Measurements from ENCODE around the gene TVP23A. TPM values are rescaled to one million over a fixed set of nuclear protein-coding genes. Genes with fewer than 3 reads are reported as not detected.
A peak's percentile ranks its signal among the peaks of the same experiment; 100 is the strongest.

Gene TVP23A
- total RNA-seq (2021), result not detected in 2 replicates
- Bru-seq, nascent RNA, result percentile 6 among the genes with signal in this experiment
- BruChase-seq, experiment 1, labeled RNA remaining after a 2-hour chase, result not detected
- BruChase-seq, experiment 2, labeled RNA remaining after a 6-hour chase, result not detected
- long read RNA-seq, result 0 reads

- no peak within 1 kb of the TSS for H3K27ac ChIP-seq (ENCODE audit: low read depth, low read length, poor library complexity, severe bottlenecking)
- TF ChIP-seq CTCF (conservative IDR thresholded peaks at IDR 0.05; ENCODE audit: low read depth, low read length), result no peak
- TF ChIP-seq EZH2 (IDR thresholded peaks at IDR 0.05; ENCODE audit: borderline replicate concordance, low read depth, low read length, poor library complexity, severe bottlenecking), result peak; percentile 53
- BruUV-seq (replicated peaks), result no TSS peak
- peaks cover 10% of the 10 kb centered on the region for H3K27me3 ChIP-seq (replicated peaks; ENCODE audit: insufficient read depth, low read depth, low read length, poor library complexity)
- no peak within 1 kb of the TSS for H3K4me3 ChIP-seq (ENCODE audit: low read depth, low read length, poor library complexity, severe bottlenecking)
- POLR2A ChIA-PET (ENCODE audit: low non-redundant PET), result no interaction called here
- CTCF ChIA-PET, result no interaction called here
- H3K4me1 ChIP-seq (ENCODE audit: insufficient read depth, low read length, poor library complexity, severe bottlenecking), result no peaks in the 10 kb centered on the region
- no peaks in the 10 kb centered on the region for H3K36me3 ChIP-seq (ENCODE audit: insufficient read depth, low read length, poor library complexity, severe bottlenecking)
- intact Hi-C loops (cut with micrococcal nuclease; ENCODE audit: unreplicated experiment), result no loop called here
- H3K9me3 ChIP-seq (ENCODE audit: low read depth, low read length, poor library complexity, severe bottlenecking), result no peaks in the 10 kb centered on the region
- DNase-seq (ENCODE audit: low spot score), result no peak
Observed at GRCh38 chr16:10817963-10818941, at the start of gene TVP23A. TVP23A (minus strand) TSS chr16:10818794; CDS start chr16:10818493, 301 bp downstream.

GRCh38 chr16:10868104-10868595 is 49.6 kb upstream of the TVP23A start:
- H3K4me3 ChIP-seq (ENCODE audit: low read depth, low read length, poor library complexity, severe bottlenecking), result no peak overlapping the region
- TF ChIP-seq CTCF (conservative IDR thresholded peaks at IDR 0.05; ENCODE audit: low read depth, low read length) (no peak), EZH2 (IDR thresholded peaks at IDR 0.05; ENCODE audit: borderline replicate concordance, low read depth, low read length, poor library complexity, severe bottlenecking) (no peak)
- no peak for DNase-seq (ENCODE audit: low spot score)
- H3K27me3 ChIP-seq (replicated peaks; ENCODE audit: insufficient read depth, low read depth, low read length, poor library complexity), result peaks cover 19% of the 10 kb centered on the region
- no TSS peak for BruUV-seq (replicated peaks)
- CTCF ChIA-PET, result no interaction called here
- no peaks in the 10 kb centered on the region for H3K4me1 ChIP-seq (ENCODE audit: insufficient read depth, low read length, poor library complexity, severe bottlenecking)
- no peaks in the 10 kb centered on the region for H3K9me3 ChIP-seq (ENCODE audit: low read depth, low read length, poor library complexity, severe bottlenecking)
- POLR2A ChIA-PET (ENCODE audit: low non-redundant PET), result no interaction called here
- no peaks in the 10 kb centered on the region for H3K36me3 ChIP-seq (ENCODE audit: insufficient read depth, low read length, poor library complexity, severe bottlenecking)
- intact Hi-C loops (cut with micrococcal nuclease; ENCODE audit: unreplicated experiment), result no loop called here
- H3K27ac ChIP-seq (ENCODE audit: low read depth, low read length, poor library complexity, severe bottlenecking), result no peak overlapping the region

GRCh38 chr16:10867199-10867598 is 48.6 kb upstream of the TVP23A start:
- POLR2A ChIA-PET (ENCODE audit: low non-redundant PET), result no interaction called here

More at GRCh38 chr16:10867199-10867598, 48.6 kb upstream of the TVP23A start:
- intact Hi-C loops (cut with micrococcal nuclease; ENCODE audit: unreplicated experiment), result no loop called here
- no peaks in the 10 kb centered on the region for H3K36me3 ChIP-seq (ENCODE audit: insufficient read depth, low read length, poor library complexity, severe bottlenecking)
- no peak overlapping the region for H3K4me3 ChIP-seq (ENCODE audit: low read depth, low read length, poor library complexity, severe bottlenecking)
- H3K9me3 ChIP-seq (ENCODE audit: low read depth, low read length, poor library complexity, severe bottlenecking), result no peaks in the 10 kb centered on the region
- no peak overlapping the region for H3K27ac ChIP-seq (ENCODE audit: low read depth, low read length, poor library complexity, severe bottlenecking)
- BruUV-seq (replicated peaks), result no TSS peak
- CTCF ChIA-PET, result no interaction called here
- H3K4me1 ChIP-seq (ENCODE audit: insufficient read depth, low read length, poor library complexity, severe bottlenecking), result no peaks in the 10 kb centered on the region
- no peak for DNase-seq (ENCODE audit: low spot score)
- peaks cover 18% of the 10 kb centered on the region for H3K27me3 ChIP-seq (replicated peaks; ENCODE audit: insufficient read depth, low read depth, low read length, poor library complexity)
- TF ChIP-seq CTCF (conservative IDR thresholded peaks at IDR 0.05; ENCODE audit: low read depth, low read length) (no peak), EZH2 (IDR thresholded peaks at IDR 0.05; ENCODE audit: borderline replicate concordance, low read depth, low read length, poor library complexity, severe bottlenecking) (no peak)
